ENCODE data around the gene SETD9. TPM values are rescaled to one million over a fixed set of nuclear protein-coding genes. Genes with fewer than 3 reads are reported as not detected.

SETD9 gene, protein sequence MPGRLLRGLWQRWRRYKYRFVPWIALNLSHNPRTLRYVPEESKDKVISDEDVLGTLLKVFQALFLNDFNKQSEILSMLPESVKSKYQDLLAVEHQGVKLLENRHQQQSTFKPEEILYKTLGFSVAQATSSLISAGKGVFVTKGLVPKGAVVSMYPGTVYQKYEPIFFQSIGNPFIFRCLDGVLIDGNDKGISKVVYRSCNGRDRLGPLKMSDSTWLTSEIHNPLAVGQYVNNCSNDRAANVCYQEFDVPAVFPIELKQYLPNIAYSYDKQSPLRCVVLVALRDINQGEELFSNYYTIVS
- polyA plus RNA-seq (2012; ENCODE audit: insufficient read length, low read depth), result 6.4 TPM

DNA sequence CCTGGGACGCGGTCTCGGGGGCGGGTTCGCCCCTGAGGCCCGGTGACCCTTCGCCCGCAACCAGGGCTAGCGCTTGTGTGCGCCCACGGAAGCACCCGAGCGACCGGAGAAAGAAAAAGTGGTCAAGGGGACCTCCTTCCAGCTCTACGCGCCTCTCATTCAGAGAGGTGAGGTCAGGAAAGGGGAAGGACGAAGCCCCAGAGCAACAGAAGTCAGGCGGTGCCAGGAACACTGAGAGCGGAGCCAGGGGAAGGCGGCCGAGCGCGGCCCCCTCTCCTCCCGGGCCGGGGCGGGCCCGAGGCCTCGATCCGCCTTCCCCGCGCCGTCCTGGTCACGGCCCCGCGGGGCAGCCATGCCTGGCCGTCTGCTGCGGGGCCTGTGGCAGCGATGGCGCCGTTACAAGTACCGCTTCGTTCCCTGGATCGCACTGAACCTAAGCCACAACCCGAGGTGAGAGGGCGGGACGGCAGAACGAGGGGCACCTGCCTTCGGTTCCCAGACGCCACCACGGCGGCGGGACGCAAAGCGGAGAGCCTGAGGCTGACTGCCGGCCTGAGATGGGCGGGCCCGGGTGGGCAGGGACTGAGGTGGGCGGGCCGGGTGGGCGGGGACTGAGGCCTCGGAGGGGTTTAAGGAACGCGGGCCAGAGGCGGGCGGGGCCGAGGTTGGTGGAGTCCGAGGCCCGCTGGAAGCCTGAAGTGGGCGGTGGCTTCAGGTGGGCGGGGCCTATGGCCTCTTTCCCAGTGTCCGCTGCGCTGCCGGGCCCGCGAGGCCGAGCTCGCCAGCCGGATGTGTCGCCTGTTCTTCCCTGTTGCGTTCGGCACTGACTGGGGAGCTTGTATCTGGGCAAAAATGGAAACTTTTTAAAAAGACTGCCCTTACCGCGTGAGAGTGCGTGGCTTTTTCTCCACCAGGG is at the start of gene SETD9:
Gene SETD9, plus strand, starts transcription at position 303 of the 916 bp plus-strand sequence. Its CDS starts 50 bp downstream, at position 353.
- TF ChIP-seq, protein P1, sequence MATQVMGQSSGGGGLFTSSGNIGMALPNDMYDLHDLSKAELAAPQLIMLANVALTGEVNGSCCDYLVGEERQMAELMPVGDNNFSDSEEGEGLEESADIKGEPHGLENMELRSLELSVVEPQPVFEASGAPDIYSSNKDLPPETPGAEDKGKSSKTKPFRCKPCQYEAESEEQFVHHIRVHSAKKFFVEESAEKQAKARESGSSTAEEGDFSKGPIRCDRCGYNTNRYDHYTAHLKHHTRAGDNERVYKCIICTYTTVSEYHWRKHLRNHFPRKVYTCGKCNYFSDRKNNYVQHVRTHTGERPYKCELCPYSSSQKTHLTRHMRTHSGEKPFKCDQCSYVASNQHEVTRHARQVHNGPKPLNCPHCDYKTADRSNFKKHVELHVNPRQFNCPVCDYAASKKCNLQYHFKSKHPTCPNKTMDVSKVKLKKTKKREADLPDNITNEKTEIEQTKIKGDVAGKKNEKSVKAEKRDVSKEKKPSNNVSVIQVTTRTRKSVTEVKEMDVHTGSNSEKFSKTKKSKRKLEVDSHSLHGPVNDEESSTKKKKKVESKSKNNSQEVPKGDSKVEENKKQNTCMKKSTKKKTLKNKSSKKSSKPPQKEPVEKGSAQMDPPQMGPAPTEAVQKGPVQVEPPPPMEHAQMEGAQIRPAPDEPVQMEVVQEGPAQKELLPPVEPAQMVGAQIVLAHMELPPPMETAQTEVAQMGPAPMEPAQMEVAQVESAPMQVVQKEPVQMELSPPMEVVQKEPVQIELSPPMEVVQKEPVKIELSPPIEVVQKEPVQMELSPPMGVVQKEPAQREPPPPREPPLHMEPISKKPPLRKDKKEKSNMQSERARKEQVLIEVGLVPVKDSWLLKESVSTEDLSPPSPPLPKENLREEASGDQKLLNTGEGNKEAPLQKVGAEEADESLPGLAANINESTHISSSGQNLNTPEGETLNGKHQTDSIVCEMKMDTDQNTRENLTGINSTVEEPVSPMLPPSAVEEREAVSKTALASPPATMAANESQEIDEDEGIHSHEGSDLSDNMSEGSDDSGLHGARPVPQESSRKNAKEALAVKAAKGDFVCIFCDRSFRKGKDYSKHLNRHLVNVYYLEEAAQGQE (IDR thresholded peaks at IDR 0.05; ENCODE audit: insufficient read depth in 1 of 2, low read depth in 2 of 2, low read length in 2 of 2), result no peak
- TF ChIP-seq SIN3A (IDR thresholded peaks at IDR 0.05; ENCODE audit: borderline replicate concordance, insufficient read depth, low read length) (0 out of 2 replicates have a peak, but pooled peaks have one; percentile 53), TAF1 (IDR thresholded peaks at IDR 0.05; ENCODE audit: borderline replicate concordance, insufficient read depth, low read length) (peak; percentile 80), FOXP2 (optimal IDR thresholded peaks at IDR 0.05; ENCODE audit: borderline replicate concordance, extremely low read depth, extremely low read length, insufficient read depth) (peak; percentile 27), POLR2AphosphoS5 (IDR thresholded peaks at IDR 0.05; ENCODE audit: low read depth, low read length) (peak; percentile 96)

DNA sequence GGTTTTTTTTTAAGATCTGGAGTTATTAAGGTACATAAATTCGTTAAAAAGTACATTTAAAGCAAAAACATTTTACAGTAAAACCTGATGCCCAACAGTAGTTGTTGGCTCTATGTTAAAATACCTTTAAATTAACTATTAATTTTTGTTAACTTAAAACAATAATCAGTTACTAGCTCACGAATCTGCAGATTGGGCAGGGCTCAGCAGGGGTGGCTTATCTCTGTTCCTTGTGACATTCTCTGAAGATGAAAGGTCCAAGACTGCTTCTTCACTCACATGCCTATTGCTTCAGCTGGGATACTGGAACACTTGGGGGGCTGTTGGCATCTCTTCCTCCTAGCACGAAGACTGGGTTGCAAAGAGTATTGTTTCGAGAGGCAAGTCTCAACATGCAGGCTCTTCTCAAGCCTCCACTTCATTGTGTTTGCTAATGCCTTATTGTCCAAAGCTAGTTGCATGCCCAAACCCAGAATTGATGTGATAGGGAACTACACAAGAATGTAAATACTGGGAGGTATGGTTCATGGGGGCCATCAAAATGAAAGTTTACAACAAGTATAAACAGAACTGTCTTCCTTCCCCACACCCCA is 47.4 kb upstream of the SETD9 start:
- no peak for TF ChIP-seq TAF1 (IDR thresholded peaks at IDR 0.05; ENCODE audit: borderline replicate concordance, insufficient read depth, low read length)
- TF ChIP-seq, protein P1 (IDR thresholded peaks at IDR 0.05; ENCODE audit: insufficient read depth in 1 of 2, low read depth in 2 of 2, low read length in 2 of 2), result no peak
- TF ChIP-seq FOXP2 (optimal IDR thresholded peaks at IDR 0.05; ENCODE audit: borderline replicate concordance, extremely low read depth, extremely low read length, insufficient read depth), result no peak
- no peak for TF ChIP-seq SIN3A (IDR thresholded peaks at IDR 0.05; ENCODE audit: borderline replicate concordance, insufficient read depth, low read length)
- TF ChIP-seq POLR2AphosphoS5 (IDR thresholded peaks at IDR 0.05; ENCODE audit: low read depth, low read length), result no peak

DNA sequence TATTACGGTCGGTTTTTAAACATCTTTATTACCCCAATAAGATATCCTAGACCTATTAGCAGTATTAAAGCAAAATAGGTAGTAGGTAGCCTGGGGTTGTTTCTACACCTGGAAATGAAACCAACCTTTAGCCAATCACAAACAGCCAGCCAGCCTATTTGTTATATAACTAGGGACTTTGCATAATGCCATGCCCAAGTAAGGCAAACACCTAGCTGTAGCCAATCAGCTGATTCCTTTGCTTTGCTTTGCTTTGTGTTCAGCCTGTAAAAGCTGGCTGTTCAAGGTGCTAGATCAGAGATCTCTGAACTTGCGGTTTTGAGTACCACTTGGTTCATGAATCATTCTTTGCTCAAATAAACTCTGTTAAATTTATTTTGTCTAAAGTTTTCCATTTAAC is 46.5 kb upstream of the SETD9 start:
- TF ChIP-seq TAF1 (IDR thresholded peaks at IDR 0.05; ENCODE audit: borderline replicate concordance, insufficient read depth, low read length), result no peak
- TF ChIP-seq, protein P1 (IDR thresholded peaks at IDR 0.05; ENCODE audit: insufficient read depth in 1 of 2, low read depth in 2 of 2, low read length in 2 of 2), result no peak

DNA sequence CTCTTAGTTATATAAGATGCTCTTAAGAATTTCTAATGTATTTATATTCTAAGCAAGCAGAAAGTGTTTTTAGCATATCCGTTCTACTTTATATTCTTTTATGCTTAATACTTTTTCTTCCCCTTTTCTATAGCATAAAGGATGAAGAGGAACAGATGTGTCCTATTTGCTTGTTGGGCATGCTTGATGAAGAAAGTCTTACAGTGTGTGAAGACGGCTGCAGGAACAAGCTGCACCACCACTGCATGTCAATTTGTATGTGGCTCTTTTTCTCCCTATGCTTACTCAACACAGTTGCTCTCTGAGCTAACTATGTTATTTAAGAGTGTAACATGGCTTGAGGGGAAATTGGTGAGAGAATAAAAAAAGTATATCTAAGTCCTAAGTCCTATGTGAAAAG is 37.6 kb upstream of the SETD9 start:
- TF ChIP-seq FOXP2 (optimal IDR thresholded peaks at IDR 0.05; ENCODE audit: borderline replicate concordance, extremely low read depth, extremely low read length, insufficient read depth) (no peak), POLR2AphosphoS5 (IDR thresholded peaks at IDR 0.05; ENCODE audit: low read depth, low read length) (no peak), SIN3A (IDR thresholded peaks at IDR 0.05; ENCODE audit: borderline replicate concordance, insufficient read depth, low read length) (no peak), TAF1 (IDR thresholded peaks at IDR 0.05; ENCODE audit: borderline replicate concordance, insufficient read depth, low read length) (no peak)
- TF ChIP-seq, protein P1 (IDR thresholded peaks at IDR 0.05; ENCODE audit: insufficient read depth in 1 of 2, low read depth in 2 of 2, low read length in 2 of 2), result no peak

All from PFSK-1 (cell line).